NCI-H2227 treated with DMSO at 0.1 percent for 48 hours (cell line): ENCODE measurements around the gene OGN.

ENCODE experiments used
- DNase-seq: peaks from one replicate; lab custom pipeline; 2025; lab: John Stamatoyannopoulos, UW

Gene OGN

GRCh38 chr9:92345582-92345981 lies 58.8 kb downstream of the OGN start:
- no peak for DNase-seq

- no peak for DNase-seq
Observed at GRCh38 chr9:92342825-92343488, 61.4 kb downstream of the OGN start.

- DNase-seq = no peak
Observed at GRCh38 chr9:92341578-92341977, 62.8 kb downstream of the OGN start.

GRCh38 chr9:92333282-92333634 lies 71.1 kb downstream of the OGN start:
- DNase-seq = no peak
